ENCODE results near the gene ACOX3.

DNA sequence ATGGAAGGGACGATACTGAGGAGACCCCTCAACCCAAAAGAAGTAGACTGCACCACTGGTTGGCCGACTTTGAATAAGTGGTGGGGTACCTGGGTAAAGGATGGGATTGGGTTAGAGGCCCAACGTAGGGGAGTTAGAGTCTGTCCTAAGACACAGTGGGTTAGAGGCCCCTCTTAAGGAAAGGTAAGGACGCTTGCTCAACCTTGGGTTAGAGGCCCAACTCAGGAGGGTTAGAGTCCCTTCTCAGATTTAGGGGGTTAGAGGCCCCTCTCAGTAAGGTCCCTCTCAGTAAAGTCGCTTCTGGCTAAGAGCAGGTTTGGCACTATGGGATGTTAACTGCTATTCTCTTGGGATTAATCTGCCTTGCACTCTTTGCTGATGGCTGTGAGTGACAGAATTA, 81.3 kb downstream of the ACOX3 start:
- TF ChIP-seq EZH2 (IDR thresholded peaks at IDR 0.05; ENCODE audit: low read length, unreplicated experiment): no peak
- TF ChIP-seq, protein P1, sequence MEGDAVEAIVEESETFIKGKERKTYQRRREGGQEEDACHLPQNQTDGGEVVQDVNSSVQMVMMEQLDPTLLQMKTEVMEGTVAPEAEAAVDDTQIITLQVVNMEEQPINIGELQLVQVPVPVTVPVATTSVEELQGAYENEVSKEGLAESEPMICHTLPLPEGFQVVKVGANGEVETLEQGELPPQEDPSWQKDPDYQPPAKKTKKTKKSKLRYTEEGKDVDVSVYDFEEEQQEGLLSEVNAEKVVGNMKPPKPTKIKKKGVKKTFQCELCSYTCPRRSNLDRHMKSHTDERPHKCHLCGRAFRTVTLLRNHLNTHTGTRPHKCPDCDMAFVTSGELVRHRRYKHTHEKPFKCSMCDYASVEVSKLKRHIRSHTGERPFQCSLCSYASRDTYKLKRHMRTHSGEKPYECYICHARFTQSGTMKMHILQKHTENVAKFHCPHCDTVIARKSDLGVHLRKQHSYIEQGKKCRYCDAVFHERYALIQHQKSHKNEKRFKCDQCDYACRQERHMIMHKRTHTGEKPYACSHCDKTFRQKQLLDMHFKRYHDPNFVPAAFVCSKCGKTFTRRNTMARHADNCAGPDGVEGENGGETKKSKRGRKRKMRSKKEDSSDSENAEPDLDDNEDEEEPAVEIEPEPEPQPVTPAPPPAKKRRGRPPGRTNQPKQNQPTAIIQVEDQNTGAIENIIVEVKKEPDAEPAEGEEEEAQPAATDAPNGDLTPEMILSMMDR (conservative IDR thresholded peaks at IDR 0.05; ENCODE audit: low read depth, low read length): no peak
